ENCODE results near the gene ACAD8.

The ACAD8 gene

GRCh38 chr11:134271978-134272377, 18.6 kb downstream of the ACAD8 start:
- no peak for TF ChIP-seq CTCF (IDR thresholded peaks at IDR 0.05; ENCODE audit: control insufficient read depth, insufficient read depth, low read depth, low read length, missing control alignments)
- DNase-seq (ENCODE audit: low read depth): no peak
- no peak overlapping the region for H3K4me3 ChIP-seq (ENCODE audit: control insufficient read depth, low read depth, low read length)

DNA sequence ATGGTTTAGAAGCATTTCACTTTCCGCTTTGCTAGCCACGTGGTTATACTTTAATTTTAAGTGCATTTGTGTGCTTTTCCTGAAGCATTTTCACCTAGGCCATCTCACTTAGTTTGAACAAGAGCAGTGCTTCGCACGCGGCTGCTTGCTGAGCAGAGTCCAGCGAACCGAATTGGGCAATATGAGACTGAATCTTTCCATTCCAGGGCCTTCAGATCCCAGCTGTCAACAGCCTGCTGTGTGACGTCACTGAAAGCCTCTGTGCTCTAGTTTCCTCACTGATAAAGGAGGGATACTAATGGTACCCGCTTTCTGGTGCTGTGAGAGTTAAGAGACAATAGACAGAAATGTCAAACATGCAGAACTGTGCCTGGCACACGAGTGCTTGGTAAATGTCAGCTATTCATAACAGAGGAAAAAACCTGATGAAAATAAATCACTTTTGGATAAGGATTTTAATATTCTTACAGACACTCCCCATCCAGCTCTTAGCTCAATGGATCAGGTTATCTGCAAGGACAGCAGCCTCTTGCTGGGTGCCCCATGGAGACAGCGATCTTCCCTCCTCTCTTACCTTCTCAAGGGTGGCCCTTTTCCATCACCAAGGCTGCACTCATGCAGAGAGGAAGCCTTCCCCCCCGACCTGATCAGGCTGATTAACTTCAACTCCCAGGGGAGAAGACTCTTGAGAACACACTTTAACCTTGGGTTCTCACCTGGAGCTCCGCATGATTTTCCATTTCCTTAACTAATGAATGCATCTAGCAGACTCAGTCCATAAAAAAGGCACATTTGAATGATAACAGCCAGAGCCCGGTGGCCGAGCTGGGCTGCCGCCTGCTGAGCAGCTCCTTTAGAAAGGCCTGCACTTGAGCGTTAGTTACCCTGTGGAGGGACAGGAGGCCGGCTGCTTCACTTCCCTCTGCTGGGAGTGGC, 19.3 kb downstream of the ACAD8 start:
- no peak for TF ChIP-seq CTCF (IDR thresholded peaks at IDR 0.05; ENCODE audit: control insufficient read depth, insufficient read depth, low read depth, low read length, missing control alignments)
- no peak overlapping the region for H3K4me3 ChIP-seq (ENCODE audit: control insufficient read depth, low read depth, low read length)
- DNase-seq (ENCODE audit: low read depth): peak; percentile 21

- TF ChIP-seq CTCF (IDR thresholded peaks at IDR 0.05; ENCODE audit: control insufficient read depth, insufficient read depth, low read depth, low read length, missing control alignments): no peak
- DNase-seq (ENCODE audit: low read depth): no peak
- no peak overlapping the region for H3K4me3 ChIP-seq (ENCODE audit: control insufficient read depth, low read depth, low read length)
These were observed 19.9 kb downstream of the ACAD8 start for GRCh38 chr11:134273317-134273712.

GRCh38 chr11:134275188-134275533, 21.8 kb downstream of the ACAD8 start:
- no peak overlapping the region for H3K4me3 ChIP-seq (ENCODE audit: control insufficient read depth, low read depth, low read length)
- no peak for TF ChIP-seq CTCF (IDR thresholded peaks at IDR 0.05; ENCODE audit: control insufficient read depth, insufficient read depth, low read depth, low read length, missing control alignments)
- no peak for DNase-seq (ENCODE audit: low read depth)

DNA sequence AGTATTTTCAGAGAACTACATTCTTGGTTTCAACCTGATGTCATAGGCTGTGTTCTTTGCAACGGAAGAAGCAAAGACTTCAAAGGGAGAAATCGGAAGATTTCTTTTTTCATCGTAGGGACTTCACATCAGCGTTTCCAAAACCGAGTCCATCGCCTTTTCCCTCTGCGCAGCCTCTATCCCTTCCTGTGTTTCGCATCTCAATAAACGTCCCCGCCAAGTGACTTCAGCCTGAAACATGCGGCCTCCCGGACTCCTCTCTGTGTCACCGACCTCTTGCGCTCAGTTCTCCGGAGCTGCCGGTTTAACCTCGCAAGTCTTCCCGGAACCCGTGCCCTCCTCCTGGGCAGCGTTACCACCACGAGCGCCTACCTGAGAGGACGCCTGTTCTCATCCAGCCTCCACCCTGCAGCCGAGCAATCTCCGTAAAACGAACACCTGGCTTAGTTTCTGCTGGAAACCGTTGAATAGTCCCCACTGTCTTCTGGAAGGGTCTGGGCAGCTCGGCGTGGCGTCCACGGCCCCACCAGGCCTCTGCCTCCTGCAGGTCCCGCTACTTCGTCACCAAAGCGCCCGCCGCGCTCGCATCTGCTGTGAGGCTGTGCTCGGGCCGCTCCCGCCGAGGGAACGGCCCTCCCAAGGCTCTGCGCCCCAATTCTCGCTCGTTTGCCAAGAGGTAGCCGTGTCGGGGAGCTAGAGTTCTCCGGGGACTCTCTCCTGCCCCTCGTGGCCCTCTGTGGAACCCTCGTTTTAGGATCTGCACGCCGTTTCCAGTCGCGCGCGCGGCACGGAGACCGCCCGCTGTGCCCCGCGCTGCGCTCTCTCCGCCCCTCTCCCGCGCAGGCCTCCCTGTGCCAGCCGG, 22.4 kb downstream of the ACAD8 start, which contains the start of gene GLB1L3:
GLB1L3 (plus strand) TSS at position 846 of the 862 bp plus-strand sequence. CDS start 362 bp downstream, outside the sequence.
- TF ChIP-seq CTCF (IDR thresholded peaks at IDR 0.05; ENCODE audit: control insufficient read depth, insufficient read depth, low read depth, low read length, missing control alignments): peak; percentile 50
- DNase-seq (ENCODE audit: low read depth): no peak
- peak within 1 kb of the TSS; percentile 22 for H3K4me3 ChIP-seq (ENCODE audit: control insufficient read depth, low read depth, low read length)

GRCh38 chr11:134276396-134277182, 23.2 kb downstream of the ACAD8 start:
- no peak overlapping the region for H3K4me3 ChIP-seq (ENCODE audit: control insufficient read depth, low read depth, low read length)

More at GRCh38 chr11:134276396-134277182, 23.2 kb downstream of the ACAD8 start:
- TF ChIP-seq CTCF (IDR thresholded peaks at IDR 0.05; ENCODE audit: control insufficient read depth, insufficient read depth, low read depth, low read length, missing control alignments): no peak
- no peak for DNase-seq (ENCODE audit: low read depth)

Data from AG09309 (cell line).